HG02623 (cell line): ENCODE data around the gene BICDL2.
"Not testable (repeated sequence)": the region's sequence is repeated elsewhere in the genome, so short reads cannot be mapped to it uniquely, and the experiment has no call there.

ENCODE experiments used
- ATAC-seq: cut with Tn5 transposase; IDR thresholded peaks from one replicate; pipeline ENCODE4 v1.9.1; 2021; ENCODE audit warnings: moderate library complexity; ENCODE audit not compliant: unreplicated experiment

Gene BICDL2

GRCh38 chr16:3036726-3037315 lies at the start of gene BICDL2:
TSS of gene BICDL2 (minus strand) at chr16:3036944. CDS start at chr16:3035496, 1,448 bp downstream.
- no peak for ATAC-seq

GRCh38 chr16:3085868-3086595 lies 49.3 kb upstream of the BICDL2 start:
- no peak for ATAC-seq

GRCh38 chr16:3084969-3085670 lies 48.4 kb upstream of the BICDL2 start:
- no peak for ATAC-seq

GRCh38 chr16:3084491-3084890 lies 47.7 kb upstream of the BICDL2 start:
- ATAC-seq: no peak

- ATAC-seq: not testable (repeated sequence)
These were observed 46.7 kb upstream of the BICDL2 start for GRCh38 chr16:3083408-3083807.

- not testable (repeated sequence) for ATAC-seq
These were observed 45.2 kb upstream of the BICDL2 start for GRCh38 chr16:3081957-3082356.

- ATAC-seq: no peak
These were observed 43.3 kb upstream of the BICDL2 start for GRCh38 chr16:3080024-3080423.

GRCh38 chr16:3076577-3076976 lies 39.8 kb upstream of the BICDL2 start:
- no peak for ATAC-seq

- ATAC-seq: not testable (repeated sequence)
These were observed 39.2 kb upstream of the BICDL2 start for GRCh38 chr16:3075946-3076345.

GRCh38 chr16:3075523-3075915 lies 38.8 kb upstream of the BICDL2 start:
- ATAC-seq: no peak

- ATAC-seq: peak; percentile 63
These were observed 38.2 kb upstream of the BICDL2 start for GRCh38 chr16:3074860-3075522.

- ATAC-seq: no peak
These were observed 36.7 kb upstream of the BICDL2 start for GRCh38 chr16:3073448-3073847.

- ATAC-seq: not testable (repeated sequence)
These were observed 36.0 kb upstream of the BICDL2 start for GRCh38 chr16:3072576-3073263.

GRCh38 chr16:3072148-3072547 lies 35.4 kb upstream of the BICDL2 start:
- not testable (repeated sequence) for ATAC-seq

- no peak for ATAC-seq
These were observed 34.9 kb upstream of the BICDL2 start for GRCh38 chr16:3071655-3072054.

- ATAC-seq: no peak
These were observed 33.9 kb upstream of the BICDL2 start for GRCh38 chr16:3070608-3071111.

- not testable (repeated sequence) for ATAC-seq
These were observed 32.4 kb upstream of the BICDL2 start for GRCh38 chr16:3069146-3069545.

- ATAC-seq: no peak
These were observed 31.7 kb upstream of the BICDL2 start for GRCh38 chr16:3068487-3068886.

- ATAC-seq: no peak
These were observed 29.6 kb upstream of the BICDL2 start for GRCh38 chr16:3066440-3066748.

- no peak for ATAC-seq
These were observed 29.1 kb upstream of the BICDL2 start for GRCh38 chr16:3065742-3066439.
